IPS-20b (cell line): Measurements from ENCODE around the gene DPP10.

ENCODE experiments used
- H3K27ac ChIP-seq: one replicate; pipeline ENCODE4 v1.5.1; 2013; ENCODE audit warnings: low read length
- H3K27me3 ChIP-seq: 2 replicates; pipeline ENCODE4 v1.6.1; 2013; ENCODE audit warnings: mild to moderate bottlenecking, low read length, inconsistent platforms; ENCODE audit not compliant: insufficient read depth
- H3K36me3 ChIP-seq: 2 replicates; pipeline ENCODE4 v1.6.1; 2013; ENCODE audit warnings: low read depth, mild to moderate bottlenecking, inconsistent platforms, low read length, moderate library complexity; ENCODE audit not compliant: insufficient read depth
- H3K4me1 ChIP-seq: 2 replicates; pipeline ENCODE4 v1.6.1; 2013; ENCODE audit warnings: mild to moderate bottlenecking, control low read depth, inconsistent platforms, low read length, moderate library complexity; ENCODE audit not compliant: insufficient read depth
- H3K4me3 ChIP-seq: 2 replicates; pipeline ENCODE4 v1.5.1; 2013; ENCODE audit warnings: mild to moderate bottlenecking, low read length, inconsistent platforms
- H3K9ac ChIP-seq: 2 replicates; pipeline ENCODE4 v1.6.1; 2013; ENCODE audit warnings: low read depth, mild to moderate bottlenecking, inconsistent platforms, low read length, moderate library complexity
- H3K9me3 ChIP-seq: 2 replicates; pipeline ENCODE4 v1.6.1; 2013; ENCODE audit warnings: mild to moderate bottlenecking, low read depth, low read length, inconsistent platforms; ENCODE audit not compliant: insufficient read depth

The DPP10 gene

DNA sequence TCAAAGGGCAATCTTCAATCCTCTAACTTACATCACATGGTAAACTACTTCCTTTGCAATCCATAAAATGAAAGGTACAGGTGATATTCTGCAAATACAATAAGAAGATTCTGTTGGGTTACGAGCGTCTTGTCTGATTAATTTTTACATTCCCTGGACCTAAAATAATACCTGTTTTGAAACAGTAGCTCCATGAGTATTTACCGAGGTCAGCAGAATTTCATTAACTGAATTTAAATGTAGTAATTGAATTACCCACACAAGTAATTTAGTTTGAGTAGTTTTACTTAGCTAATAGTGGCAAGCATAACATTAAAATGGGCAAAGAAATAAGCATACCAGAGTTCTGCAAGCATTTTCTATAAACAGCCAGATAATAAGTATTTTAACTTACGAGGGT is 652.0 kb downstream of the DPP10 start:
- Histone ChIP-seq H3K4me3 (no peak overlapping the region), H3K36me3 (no peaks in the 10 kb centered on the region), H3K27ac (no peak overlapping the region), H3K9ac (no peak overlapping the region), H3K4me1 (no peaks in the 10 kb centered on the region; the same call in 1 of the 2 replicates), H3K9me3 (peaks cover 22% of the 10 kb centered on the region), H3K27me3 (no peaks in the 10 kb centered on the region)

DNA sequence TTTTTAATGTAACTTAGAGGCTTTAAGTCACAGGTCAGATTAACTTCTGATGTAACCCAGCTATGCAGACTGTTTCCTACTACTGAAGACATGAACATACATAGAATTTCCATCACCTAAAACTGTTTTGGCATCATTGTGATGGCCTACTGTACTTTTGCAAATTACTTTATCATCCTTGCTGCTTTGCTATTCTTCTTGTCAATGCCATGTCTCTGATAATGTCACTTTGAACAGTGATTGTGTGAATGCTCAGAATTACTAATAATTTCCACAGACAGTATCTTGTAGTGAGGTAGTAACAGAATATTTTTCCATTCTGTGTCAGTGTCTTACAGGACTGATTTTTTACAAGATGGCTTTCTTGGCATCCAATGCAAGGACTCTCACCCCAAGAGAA is 663.5 kb downstream of the DPP10 start:
- no peaks in the 10 kb centered on the region for H3K4me1 ChIP-seq
- H3K4me3 ChIP-seq: no peak overlapping the region
- H3K9ac ChIP-seq: no peak overlapping the region
- H3K9me3 ChIP-seq: no peaks in the 10 kb centered on the region
- H3K27me3 ChIP-seq: no peaks in the 10 kb centered on the region
- H3K36me3 ChIP-seq: no peaks in the 10 kb centered on the region
- no peak overlapping the region for H3K27ac ChIP-seq

DNA sequence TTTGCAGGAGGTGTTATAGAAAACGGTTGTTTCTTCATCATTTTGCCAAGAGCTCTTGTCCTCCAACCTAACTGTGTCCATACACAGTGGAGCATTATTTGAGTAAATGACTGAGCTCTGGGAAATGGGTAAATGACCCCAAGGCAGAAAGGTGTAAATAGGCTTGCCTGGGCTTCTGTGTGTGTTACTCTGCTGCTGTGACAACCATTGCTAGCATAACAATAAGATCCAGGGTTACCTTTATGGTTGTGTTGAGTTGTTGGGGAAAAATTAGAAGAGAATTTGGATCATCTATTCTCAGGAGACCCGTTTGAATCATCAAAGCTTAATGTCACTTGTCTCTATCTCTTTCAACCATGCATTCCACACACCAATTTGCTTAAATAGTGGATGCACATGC is 672.7 kb downstream of the DPP10 start:
- Histone ChIP-seq H3K27ac (no peak overlapping the region), H3K9ac (no peak overlapping the region), H3K9me3 (peaks cover 5% of the 10 kb centered on the region; the same call in 1 of the 2 replicates), H3K4me1 (peaks cover 8% of the 10 kb centered on the region), H3K4me3 (no peak overlapping the region), H3K27me3 (no peaks in the 10 kb centered on the region), H3K36me3 (no peaks in the 10 kb centered on the region)

DNA sequence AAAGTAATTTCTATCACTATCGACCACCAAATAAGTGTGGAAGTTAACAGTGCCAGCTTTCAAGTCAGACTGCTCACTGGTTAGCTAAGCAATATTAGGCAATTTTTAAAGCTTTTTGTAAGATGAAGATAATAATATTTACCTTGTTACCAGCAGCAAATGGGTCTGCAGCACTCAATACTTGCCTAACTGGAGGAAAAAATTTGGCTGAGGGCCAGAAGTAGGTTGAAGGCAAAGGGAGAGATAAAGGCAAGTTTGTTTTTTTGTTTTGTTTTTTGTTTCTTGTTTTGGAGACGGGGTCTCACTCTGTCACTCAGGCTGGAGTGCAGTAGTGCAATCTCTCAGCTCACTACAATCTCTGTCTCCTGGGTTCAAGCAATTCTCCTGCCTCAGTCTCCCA is 675.9 kb downstream of the DPP10 start:
- Histone ChIP-seq H3K27ac (no peak overlapping the region), H3K36me3 (no peaks in the 10 kb centered on the region)

DNA sequence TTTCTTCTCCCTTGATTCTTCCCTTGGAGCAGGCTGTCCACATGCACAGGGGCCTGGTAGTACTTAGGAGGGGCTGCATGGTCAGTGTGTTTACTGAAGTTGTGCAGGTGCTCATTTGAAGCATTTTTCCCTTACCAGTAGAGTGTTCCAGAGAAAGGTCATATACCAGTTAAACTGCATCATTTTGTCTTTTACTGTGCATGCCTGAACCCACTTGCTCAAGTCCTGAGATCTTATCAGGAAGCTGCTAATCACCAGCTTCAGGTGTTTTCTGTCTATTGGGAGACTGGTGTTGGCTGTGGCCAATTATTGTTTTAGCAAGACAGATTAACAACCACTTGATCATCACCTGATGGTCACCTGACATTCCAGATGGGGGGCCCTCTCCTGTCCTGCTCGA is 676.6 kb downstream of the DPP10 start:
- peaks cover 13% of the 10 kb centered on the region; the same call in 1 of the 2 replicates for H3K9me3 ChIP-seq
- H3K9ac ChIP-seq: no peak overlapping the region
- H3K4me1 ChIP-seq: peaks cover 8% of the 10 kb centered on the region
- no peaks in the 10 kb centered on the region for H3K36me3 ChIP-seq
- H3K27ac ChIP-seq: no peak overlapping the region
- no peak overlapping the region for H3K4me3 ChIP-seq
- no peaks in the 10 kb centered on the region for H3K27me3 ChIP-seq

More for the DNA sequence above, 675.9 kb downstream of the DPP10 start:
- Histone ChIP-seq H3K4me1 (peaks cover 8% of the 10 kb centered on the region), H3K4me3 (no peak overlapping the region), H3K9ac (no peak overlapping the region), H3K9me3 (peaks cover 13% of the 10 kb centered on the region; the same call in 1 of the 2 replicates), H3K27me3 (no peaks in the 10 kb centered on the region)

DNA sequence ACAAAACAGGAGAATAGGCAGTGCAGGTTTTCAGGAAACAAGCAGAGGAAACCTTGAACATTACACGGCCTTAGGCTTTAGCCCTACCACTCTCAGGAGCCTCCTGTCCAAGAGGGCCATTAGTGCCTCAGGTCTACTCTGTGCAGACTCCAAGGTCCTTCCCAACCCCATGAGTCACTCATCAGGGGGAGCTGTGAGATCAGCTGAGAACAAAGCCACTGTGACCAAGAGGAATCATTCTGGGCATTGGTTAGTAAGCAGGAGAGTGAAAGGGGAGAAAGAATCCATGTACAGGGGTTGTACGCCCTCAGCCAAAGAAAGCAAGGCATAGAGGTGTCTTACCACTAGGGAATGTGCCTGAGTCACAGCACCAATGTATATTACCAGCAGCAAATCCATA is 680.3 kb downstream of the DPP10 start:
- Histone ChIP-seq H3K4me3 (no peak overlapping the region), H3K4me1 (peaks cover 3% of the 10 kb centered on the region; the same call in 1 of the 2 replicates), H3K9me3 (peaks cover 13% of the 10 kb centered on the region; the same call in 1 of the 2 replicates), H3K36me3 (no peaks in the 10 kb centered on the region), H3K27me3 (no peaks in the 10 kb centered on the region), H3K9ac (no peak overlapping the region), H3K27ac (no peak overlapping the region)

DNA sequence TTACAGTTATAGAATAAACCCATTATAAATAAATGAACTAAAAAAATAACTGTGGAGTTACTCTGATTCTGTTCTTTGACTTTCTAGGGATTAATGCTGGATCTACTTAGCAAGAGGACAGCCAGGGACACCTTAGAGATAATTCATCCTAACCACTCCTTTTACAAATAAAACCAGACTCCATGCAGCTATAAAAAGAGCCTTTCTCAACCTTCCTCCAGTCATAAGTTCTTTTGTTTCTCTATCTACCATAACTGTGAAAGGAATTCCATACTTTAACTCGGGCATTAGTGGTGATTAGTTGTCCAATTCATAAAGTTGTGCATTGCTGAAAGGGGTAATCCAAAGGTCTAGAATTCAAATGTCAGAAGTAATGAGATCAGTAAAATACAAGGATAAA is 682.4 kb downstream of the DPP10 start:
- peaks cover 8% of the 10 kb centered on the region; the same call in 1 of the 2 replicates for H3K4me1 ChIP-seq
- no peak overlapping the region for H3K4me3 ChIP-seq
- no peak overlapping the region for H3K9ac ChIP-seq
- no peaks in the 10 kb centered on the region for H3K36me3 ChIP-seq
- no peaks in the 10 kb centered on the region for H3K27me3 ChIP-seq
- no peak overlapping the region for H3K27ac ChIP-seq
- peaks cover 10% of the 10 kb centered on the region; the same call in 1 of the 2 replicates for H3K9me3 ChIP-seq

DNA sequence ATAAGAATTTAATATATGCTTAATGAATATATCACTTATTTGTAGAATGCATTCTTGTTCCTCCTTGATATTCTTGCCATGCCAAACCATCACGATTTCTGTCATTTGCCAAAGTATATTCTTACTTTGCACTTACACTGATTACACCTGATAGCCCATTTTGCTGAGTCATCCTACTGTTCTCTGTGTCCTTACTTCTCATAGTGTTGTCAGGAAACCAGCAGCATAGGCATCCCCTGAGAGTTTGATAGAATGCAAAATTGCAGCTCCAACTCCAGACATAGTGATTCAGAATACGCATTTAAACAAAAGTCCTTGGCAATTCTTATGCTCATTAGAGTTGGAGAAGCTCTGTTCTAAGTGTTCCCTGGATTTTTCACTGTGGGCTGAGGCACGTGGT is 687.1 kb downstream of the DPP10 start:
- Histone ChIP-seq H3K36me3 (no peaks in the 10 kb centered on the region), H3K9me3 (no peaks in the 10 kb centered on the region), H3K27ac (no peak overlapping the region), H3K4me3 (no peak overlapping the region), H3K4me1 (peaks cover 12% of the 10 kb centered on the region; the same call in 1 of the 2 replicates), H3K9ac (no peak overlapping the region), H3K27me3 (no peaks in the 10 kb centered on the region)

DNA sequence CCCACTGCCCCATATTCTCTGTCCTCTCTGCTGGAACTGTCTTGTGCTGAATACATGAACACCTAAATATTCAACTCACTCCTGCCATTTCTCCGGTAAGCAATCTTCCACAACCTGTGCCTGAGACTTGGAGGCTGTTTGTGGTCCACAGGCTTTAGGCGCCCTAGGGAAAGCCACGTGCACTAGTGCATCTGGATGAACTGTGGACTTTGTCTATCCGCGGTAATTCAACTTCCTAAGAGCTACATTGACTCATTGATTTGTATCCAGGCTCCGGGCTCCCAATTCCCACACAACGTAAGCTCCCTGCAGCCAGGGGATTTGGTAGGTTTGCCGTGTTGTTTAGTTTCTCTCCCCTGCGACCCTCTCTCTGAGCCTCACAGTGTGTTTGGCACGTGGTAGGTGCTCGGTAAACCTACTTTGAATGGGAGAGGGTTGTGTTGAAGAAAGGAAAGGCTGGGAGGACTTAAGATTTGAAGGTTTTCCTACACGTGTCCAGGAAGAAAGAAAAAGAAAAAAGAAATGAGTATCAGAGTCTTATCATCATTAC is 718.2 kb downstream of the DPP10 start:
- Histone ChIP-seq H3K27ac (no peak overlapping the region), H3K36me3 (no peaks in the 10 kb centered on the region), H3K4me1 (peaks cover 6% of the 10 kb centered on the region; the same call in 1 of the 2 replicates), H3K27me3 (peaks cover 40% of the 10 kb centered on the region), H3K9me3 (no peaks in the 10 kb centered on the region), H3K9ac (no peak overlapping the region), H3K4me3 (peak overlapping the region; percentile 89)

DNA sequence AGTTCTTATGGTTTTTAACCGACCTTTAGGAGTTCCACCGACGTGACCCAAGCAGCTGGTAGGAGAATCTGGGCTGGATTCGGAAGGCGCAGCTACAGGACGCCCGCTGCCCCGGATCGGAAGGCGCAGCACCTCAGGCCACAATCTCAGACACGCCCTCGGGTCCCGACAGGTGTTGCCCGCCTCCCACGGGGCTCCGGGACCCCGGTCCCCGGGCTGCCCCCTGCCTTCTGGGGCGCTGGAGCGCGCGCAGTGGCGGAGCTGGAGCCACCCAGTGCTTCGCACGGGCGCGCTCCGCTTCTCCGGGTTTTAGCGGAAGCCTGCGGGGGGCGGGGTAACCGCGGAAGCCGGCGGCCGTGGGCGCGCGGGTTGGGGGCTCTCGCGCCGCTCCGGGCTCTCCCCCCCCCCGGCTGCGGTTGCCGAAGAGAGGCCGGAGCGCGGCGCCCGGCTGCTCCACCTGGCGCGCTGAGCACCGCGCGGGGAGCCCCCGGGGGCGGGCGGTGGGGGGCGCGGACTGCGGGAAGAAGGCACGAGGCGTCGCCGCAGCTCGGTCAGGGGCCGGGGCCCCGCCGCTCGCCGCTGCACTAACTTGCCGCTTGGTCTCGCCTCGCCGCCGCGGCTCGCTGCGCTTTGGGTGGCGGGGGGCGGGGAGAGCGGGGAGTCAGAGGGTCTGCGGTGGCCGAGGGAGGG is 718.8 kb downstream of the DPP10 start:
- H3K4me1 ChIP-seq: peaks cover 6% of the 10 kb centered on the region; the same call in 1 of the 2 replicates
- H3K27ac ChIP-seq: no peak overlapping the region
- no peak overlapping the region for H3K9ac ChIP-seq
- peaks cover 40% of the 10 kb centered on the region for H3K27me3 ChIP-seq
- H3K36me3 ChIP-seq: no peaks in the 10 kb centered on the region
- peak overlapping the region; percentile 89 for H3K4me3 ChIP-seq
- no peaks in the 10 kb centered on the region for H3K9me3 ChIP-seq

DNA sequence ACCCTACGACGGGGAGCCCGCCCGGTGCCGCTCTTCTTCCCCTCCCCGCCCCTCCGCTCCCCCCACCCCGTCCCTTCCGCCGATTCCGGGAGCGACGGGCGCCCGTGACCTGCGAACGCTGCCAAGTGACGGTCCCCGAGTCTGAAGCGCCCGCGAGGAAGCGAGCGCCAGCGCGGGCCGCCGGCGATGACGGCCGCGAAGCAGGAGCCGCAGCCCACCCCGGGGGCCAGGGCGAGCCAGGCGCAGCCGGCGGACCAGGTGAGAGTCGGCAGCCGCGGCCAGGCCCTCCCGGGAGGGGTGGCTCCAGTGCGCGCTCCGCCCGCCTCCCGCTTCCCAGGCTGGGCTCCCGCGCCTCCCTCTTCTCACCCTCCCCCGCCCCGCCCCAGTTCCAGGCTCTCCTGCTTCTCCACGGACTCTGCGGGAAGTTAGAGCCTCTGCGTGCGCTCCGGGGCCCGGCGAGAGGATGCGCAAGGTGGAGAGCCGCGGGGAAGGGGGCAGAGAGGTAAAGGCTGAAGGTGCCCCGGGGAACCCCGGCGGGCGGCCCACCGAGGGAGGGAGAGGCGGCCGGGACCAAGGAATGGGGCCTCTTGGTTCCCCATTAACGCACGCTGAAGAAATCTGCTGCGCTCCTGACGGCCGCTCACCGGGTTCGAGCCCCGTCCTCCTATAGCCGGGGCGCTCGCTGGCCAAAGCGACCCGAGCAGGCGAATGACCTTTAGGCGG is 719.5 kb downstream of the DPP10 start:
- peak overlapping the region; percentile 55; the same call in 1 of the 2 replicates for H3K9ac ChIP-seq
- H3K4me3 ChIP-seq: peak overlapping the region; percentile 89

More for the DNA sequence above, 719.5 kb downstream of the DPP10 start:
- H3K9me3 ChIP-seq: no peaks in the 10 kb centered on the region
- peaks cover 40% of the 10 kb centered on the region for H3K27me3 ChIP-seq
- H3K27ac ChIP-seq: no peak overlapping the region
- H3K4me1 ChIP-seq: peaks cover 6% of the 10 kb centered on the region; the same call in 1 of the 2 replicates
- no peaks in the 10 kb centered on the region for H3K36me3 ChIP-seq
